Measurements from ENCODE around the gene MME. TPM values are rescaled to one million over a fixed set of nuclear protein-coding genes. Genes with fewer than 3 reads are reported as not detected.
"Not testable (repeated sequence)": the region's sequence is repeated elsewhere in the genome, so short reads cannot be mapped to it uniquely, and the experiment has no call there.

Gene MME
- total RNA-seq, 4 donors from 2014 or later, result 1.5 to 81.7 (median 20.5) TPM

DNA sequence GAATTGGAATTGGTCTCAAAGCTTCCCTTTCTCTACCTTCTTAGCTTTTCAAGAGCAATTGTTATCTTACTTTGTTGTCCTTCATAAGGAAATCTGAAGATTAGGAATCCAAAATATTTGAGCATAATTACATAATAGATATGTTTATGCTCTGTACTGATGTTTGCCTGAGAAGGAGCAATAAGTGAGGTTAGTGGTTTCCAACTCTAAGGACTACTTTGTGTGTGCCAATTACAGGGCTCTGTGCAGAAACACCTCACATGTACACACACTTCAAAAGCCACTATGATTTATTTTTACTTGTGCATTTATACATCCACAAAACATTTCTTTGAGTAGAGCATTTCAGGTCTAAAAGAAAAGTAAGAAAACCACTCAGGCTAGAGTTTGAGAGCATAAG, 49.9 kb downstream of the MME start:
- TF ChIP-seq, protein P1, sequence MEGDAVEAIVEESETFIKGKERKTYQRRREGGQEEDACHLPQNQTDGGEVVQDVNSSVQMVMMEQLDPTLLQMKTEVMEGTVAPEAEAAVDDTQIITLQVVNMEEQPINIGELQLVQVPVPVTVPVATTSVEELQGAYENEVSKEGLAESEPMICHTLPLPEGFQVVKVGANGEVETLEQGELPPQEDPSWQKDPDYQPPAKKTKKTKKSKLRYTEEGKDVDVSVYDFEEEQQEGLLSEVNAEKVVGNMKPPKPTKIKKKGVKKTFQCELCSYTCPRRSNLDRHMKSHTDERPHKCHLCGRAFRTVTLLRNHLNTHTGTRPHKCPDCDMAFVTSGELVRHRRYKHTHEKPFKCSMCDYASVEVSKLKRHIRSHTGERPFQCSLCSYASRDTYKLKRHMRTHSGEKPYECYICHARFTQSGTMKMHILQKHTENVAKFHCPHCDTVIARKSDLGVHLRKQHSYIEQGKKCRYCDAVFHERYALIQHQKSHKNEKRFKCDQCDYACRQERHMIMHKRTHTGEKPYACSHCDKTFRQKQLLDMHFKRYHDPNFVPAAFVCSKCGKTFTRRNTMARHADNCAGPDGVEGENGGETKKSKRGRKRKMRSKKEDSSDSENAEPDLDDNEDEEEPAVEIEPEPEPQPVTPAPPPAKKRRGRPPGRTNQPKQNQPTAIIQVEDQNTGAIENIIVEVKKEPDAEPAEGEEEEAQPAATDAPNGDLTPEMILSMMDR (IDR thresholded peaks at IDR 0.05), result no peak
- TF ChIP-seq POLR2A (IDR thresholded peaks at IDR 0.05), result no peak
- TF ChIP-seq EP300 (IDR thresholded peaks at IDR 0.05), result no peak
- no peak for TF ChIP-seq POLR2AphosphoS5 (IDR thresholded peaks at IDR 0.05)
- H3K9me3 ChIP-seq, result peaks cover 0 to 9% (median 0%) of the 10 kb centered on the region in 3 donors
- no peak overlapping the region for H3K4me3 ChIP-seq
- H3K27me3 ChIP-seq, result no peaks in the 10 kb centered on the region
- no peak overlapping the region for H3K27ac ChIP-seq
- ATAC-seq, result no peak
- H3K4me1 ChIP-seq, result no peaks in the 10 kb centered on the region
- no peaks in the 10 kb centered on the region for H3K36me3 ChIP-seq

DNA sequence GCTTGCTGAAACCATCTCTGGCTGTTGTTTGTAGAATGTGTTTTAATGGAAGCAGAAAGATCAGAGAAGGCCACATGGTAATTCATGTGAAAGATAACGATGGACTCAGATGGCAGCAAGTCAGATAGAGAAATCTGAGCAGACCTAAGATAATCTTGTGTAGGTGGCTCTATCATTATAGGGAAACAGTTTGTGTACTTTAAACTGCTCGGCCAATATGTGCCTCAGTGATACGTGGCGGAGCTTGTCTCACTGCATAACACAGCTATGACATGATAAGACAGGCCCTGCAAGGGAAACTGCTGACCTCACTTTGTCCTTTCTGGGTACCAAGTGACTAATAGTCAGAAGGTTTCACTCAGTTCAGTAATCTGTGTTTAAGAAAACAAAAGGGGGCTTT, 51.0 kb downstream of the MME start:
- H3K27me3 ChIP-seq, result no peaks in the 10 kb centered on the region
- no peak overlapping the region for H3K27ac ChIP-seq
- no peaks in the 10 kb centered on the region for H3K36me3 ChIP-seq
- H3K4me3 ChIP-seq, result no peak overlapping the region
- H3K9me3 ChIP-seq, result peaks cover 0 to 9% (median 0%) of the 10 kb centered on the region in 3 donors
- no peak for ATAC-seq
- 58 to 79% methylated on average over 4 of the region's 4 CpGs for WGBS, 2 donors (ENCODE audit: low coverage in 1 of 2)
- H3K4me1 ChIP-seq, result no peaks in the 10 kb centered on the region
- TF ChIP-seq POLR2AphosphoS5 (IDR thresholded peaks at IDR 0.05) (no peak), EP300 (IDR thresholded peaks at IDR 0.05) (no peak), POLR2A (IDR thresholded peaks at IDR 0.05) (no peak)
- TF ChIP-seq, protein P1 (IDR thresholded peaks at IDR 0.05), result no peak

DNA sequence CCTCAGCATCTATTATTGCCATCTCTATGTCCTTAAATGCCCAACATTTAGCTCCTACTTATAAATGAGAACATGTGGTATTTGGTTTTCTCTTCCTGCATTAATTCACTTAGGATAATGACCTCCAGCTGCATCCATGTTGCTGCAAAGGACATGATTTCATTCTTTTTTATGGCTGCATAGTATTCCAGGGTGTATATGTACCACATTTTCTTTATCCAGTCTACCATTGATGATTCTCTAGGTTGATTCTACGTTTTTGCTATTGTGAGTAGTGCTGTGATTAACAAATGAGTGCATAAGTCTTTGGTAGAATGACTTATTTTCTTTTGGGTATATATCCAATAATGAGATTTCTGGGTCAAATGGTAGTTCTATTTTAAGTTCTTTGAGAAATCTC, 54.2 kb downstream of the MME start:
- not testable (repeated sequence) for H3K27ac ChIP-seq, ATAC-seq, H3K4me3 ChIP-seq, H3K4me1 ChIP-seq, H3K9me3 ChIP-seq, H3K36me3 ChIP-seq, H3K27me3 ChIP-seq
- WGBS, 2 donors (ENCODE audit: low coverage in 1 of 2), result 29 to 69% methylated on average over 1 of the region's 1 CpG

DNA sequence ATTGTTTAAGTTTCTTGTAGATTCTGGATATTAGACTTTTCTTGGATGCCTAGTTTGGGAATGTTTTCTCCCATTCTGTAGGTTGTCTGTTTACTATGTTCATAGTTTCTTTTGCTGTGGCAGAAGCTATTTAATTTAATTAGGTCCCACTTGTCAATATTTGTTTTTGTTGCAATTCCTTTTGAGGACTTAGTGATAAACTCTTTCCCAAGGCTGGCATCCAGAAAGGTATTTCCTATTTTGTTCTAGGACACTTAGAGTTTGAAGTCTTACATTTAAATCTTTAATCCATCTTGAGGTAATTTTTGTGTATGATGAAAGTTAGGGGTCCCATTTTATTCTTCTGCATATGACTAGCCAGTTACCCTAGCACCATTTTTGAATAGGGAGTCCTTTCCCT, 54.9 kb downstream of the MME start:
- ATAC-seq, result no peak
- Histone ChIP-seq H3K4me3 (no peak overlapping the region), H3K36me3 (no peaks in the 10 kb centered on the region), H3K4me1 (no peaks in the 10 kb centered on the region), H3K27ac (no peak overlapping the region), H3K9me3 (peaks cover 0 to 9% (median 0%) of the 10 kb centered on the region in 3 donors), H3K27me3 (no peaks in the 10 kb centered on the region)
- TF ChIP-seq POLR2AphosphoS5 (IDR thresholded peaks at IDR 0.05) (no peak), POLR2A (IDR thresholded peaks at IDR 0.05) (no peak), EP300 (IDR thresholded peaks at IDR 0.05) (no peak)
- TF ChIP-seq, protein P1 (IDR thresholded peaks at IDR 0.05), result no peak

DNA sequence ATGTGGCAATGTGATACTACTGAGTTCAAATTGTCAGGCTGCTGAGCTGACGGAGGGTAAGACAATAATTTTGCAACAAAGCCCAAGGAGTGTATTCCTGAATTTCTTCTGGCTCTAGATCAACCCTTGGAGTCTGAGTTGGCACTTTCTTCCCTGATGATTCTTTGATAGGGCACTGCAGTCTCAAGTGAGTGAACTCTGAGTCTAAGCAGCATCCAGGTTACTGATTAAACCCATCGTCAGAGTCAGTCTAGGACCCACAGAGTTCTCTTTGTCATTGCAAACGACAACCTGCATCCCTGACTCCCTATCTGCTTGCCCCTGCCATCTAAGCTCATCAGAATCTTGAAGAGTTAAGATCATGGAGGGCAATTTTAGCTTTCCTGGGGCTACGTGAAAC, 58.6 kb downstream of the MME start:
- H3K4me1 ChIP-seq, result no peaks in the 10 kb centered on the region
- 84 to 89% methylated on average over 3 to 4 of the region's 4 CpGs for WGBS, 2 donors (ENCODE audit: low coverage in 1 of 2)
- no peaks in the 10 kb centered on the region for H3K27me3 ChIP-seq
- TF ChIP-seq, protein P1 (IDR thresholded peaks at IDR 0.05), result no peak
- TF ChIP-seq EP300 (IDR thresholded peaks at IDR 0.05) (no peak), POLR2A (IDR thresholded peaks at IDR 0.05) (no peak), POLR2AphosphoS5 (IDR thresholded peaks at IDR 0.05) (no peak)
- H3K36me3 ChIP-seq, result no peaks in the 10 kb centered on the region
- no peak for ATAC-seq
- H3K9me3 ChIP-seq, result peaks cover 0 to 9% (median 0%) of the 10 kb centered on the region in 3 donors
- no peak overlapping the region for H3K27ac ChIP-seq
- no peak overlapping the region for H3K4me3 ChIP-seq

DNA sequence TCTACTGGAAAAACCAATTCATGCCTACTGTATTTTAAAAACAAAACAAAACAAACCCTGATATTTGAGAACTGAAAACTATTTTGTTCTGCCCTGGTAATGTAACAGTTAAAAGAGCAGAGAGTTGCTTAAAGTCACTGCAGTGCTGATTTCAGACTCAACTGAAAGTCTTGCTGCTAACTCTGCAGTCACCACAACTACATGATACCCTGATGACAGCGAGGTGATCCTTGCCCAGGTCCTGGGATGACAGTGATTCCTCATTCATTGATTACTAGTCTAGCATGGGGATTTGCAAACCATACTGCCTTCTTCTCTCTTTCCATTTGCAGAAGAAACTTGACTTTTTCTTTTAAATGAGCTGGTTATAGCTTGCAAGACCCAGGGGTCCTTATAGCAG, 67.5 kb downstream of the MME start:
- ATAC-seq, result no peak

More for the DNA sequence above, 67.5 kb downstream of the MME start:
- Histone ChIP-seq H3K9me3 (no peaks in the 10 kb centered on the region), H3K27me3 (no peaks in the 10 kb centered on the region), H3K4me3 (no peak overlapping the region), H3K4me1 (no peaks in the 10 kb centered on the region), H3K27ac (no peak overlapping the region), H3K36me3 (no peaks in the 10 kb centered on the region)
- WGBS, 2 donors (ENCODE audit: low coverage in 1 of 2), result 60 to 82% methylated on average over 1 of the region's 1 CpG
- TF ChIP-seq, protein P1 (IDR thresholded peaks at IDR 0.05), result no peak
- no peak for TF ChIP-seq EP300 (IDR thresholded peaks at IDR 0.05)
- no peak for TF ChIP-seq POLR2AphosphoS5 (IDR thresholded peaks at IDR 0.05)
- no peak for TF ChIP-seq POLR2A (IDR thresholded peaks at IDR 0.05)
